HepG2 (cell line): ENCODE data around the gene PPIA. TPM values are rescaled to one million over a fixed set of nuclear protein-coding genes. Genes with fewer than 3 reads are reported as not detected.

Experiments
- CC2D1A ChIP-seq: sonication (generic); formaldehyde crosslinking; IDR thresholded peaks from 2 replicates; pipeline ENCODE4 v1.8.1; 2023; ENCODE audit warnings: mild to moderate bottlenecking, missing genetic modification reagents
- CHD4 ChIP-seq: fragments of 200-600 bp; sonication (generic); IDR thresholded peaks from 2 replicates; pipeline ENCODE4 v1.7.0; 2017; ENCODE audit warnings: mild to moderate bottlenecking, low read length, borderline replicate concordance
- ELF3 ChIP-seq: IDR thresholded peaks from 2 replicates; pipeline ENCODE4 v1.6.1; 2016; ENCODE audit warnings: missing genetic modification reagents, missing compliant biosample characterization
- GTF3A ChIP-seq: sonication (generic); formaldehyde crosslinking; conservative IDR thresholded peaks from 2 replicates; pipeline ENCODE4 v1.4.0; 2020; ENCODE audit warnings: mild to moderate bottlenecking, missing genetic modification reagents
- HOXA3 ChIP-seq: sonication (generic); formaldehyde crosslinking; IDR thresholded peaks from 2 replicates; pipeline ENCODE4 v1.5.0; 2020; ENCODE audit warnings: missing genetic modification reagents
- HOXA7 ChIP-seq: sonication (generic); formaldehyde crosslinking; IDR thresholded peaks from 2 replicates; pipeline ENCODE4 v1.8.1; 2022; ENCODE audit warnings: mild to moderate bottlenecking, missing genetic modification reagents, moderate library complexity
- HOXD1 ChIP-seq: sonication (generic); formaldehyde crosslinking; IDR thresholded peaks from 2 replicates; pipeline ENCODE4 v1.5.0; 2020; ENCODE audit warnings: missing genetic modification reagents
- KDM6A ChIP-seq: IDR thresholded peaks from 2 replicates; pipeline ENCODE4 v1.6.1; 2016; ENCODE audit warnings: low read depth
- MAZ ChIP-seq, 2 experiments: sonication (generic) in 1 of 2; formaldehyde crosslinking in 1 of 2; IDR thresholded peaks; 2 replicates each; pipeline versions ENCODE4 v1.5.0 to v1.6.1; 2012 to 2020; ENCODE audit warnings: low read depth in 2 of 2, mild to moderate bottlenecking in 2 of 2, borderline replicate concordance in 1 of 2, improper control_type of control experiment in 1 of 2, low read length in 1 of 2, missing genetic modification reagents in 1 of 2, moderate library complexity in 1 of 2
- MYNN ChIP-seq: sonication (generic); formaldehyde crosslinking; IDR thresholded peaks from 2 replicates; pipeline ENCODE4 v1.4.0; 2020; ENCODE audit warnings: mild to moderate bottlenecking, low read depth, missing genetic modification reagents
- NFYC ChIP-seq: IDR thresholded peaks from 2 replicates; pipeline ENCODE4 v1.6.1; 2016; ENCODE audit warnings: missing genetic modification reagents, missing compliant biosample characterization
- ONECUT2 ChIP-seq: sonication (generic); formaldehyde crosslinking; IDR thresholded peaks from 2 replicates; pipeline ENCODE4 v1.4.0; 2020; ENCODE audit warnings: missing genetic modification reagents
- RFX1 ChIP-seq: fragments of 450-650 bp; IDR thresholded peaks from 2 replicates; pipeline ENCODE4 v1.6.1; 2017
- SNRNP70 ChIP-seq: fragments of 200-400 bp; formaldehyde crosslinking; IDR thresholded peaks from 2 replicates; pipeline ENCODE4 v1.6.1; 2017; ENCODE audit warnings: mild to moderate bottlenecking, low read depth, low read length, moderate library complexity
- ZBTB2 ChIP-seq: sonication (generic); formaldehyde crosslinking; IDR thresholded peaks from 2 replicates; pipeline ENCODE4 v1.8.0; 2022; ENCODE audit warnings: low read depth, missing genetic modification reagents
- ZBTB7B ChIP-seq: sonication (generic); formaldehyde crosslinking; IDR thresholded peaks from 2 replicates; pipeline ENCODE4 v1.4.0; 2020; ENCODE audit warnings: missing genetic modification reagents
- ZFP36L1 ChIP-seq: sonication (generic); formaldehyde crosslinking; IDR thresholded peaks from 2 replicates; pipeline ENCODE4 v1.8.0; 2022; ENCODE audit warnings: mild to moderate bottlenecking, missing genetic modification reagents, moderate library complexity
- ZFP82 ChIP-seq: sonication (generic); formaldehyde crosslinking; IDR thresholded peaks from 2 replicates; pipeline ENCODE4 v1.5.1; 2020; ENCODE audit warnings: mild to moderate bottlenecking, missing genetic modification reagents, borderline replicate concordance
- ZNF12 ChIP-seq: sonication (generic); formaldehyde crosslinking; IDR thresholded peaks from 2 replicates; pipeline ENCODE4 v1.5.0; 2020; ENCODE audit warnings: missing genetic modification reagents
- ZNF180 ChIP-seq: sonication (generic); formaldehyde crosslinking; IDR thresholded peaks from 2 replicates; pipeline ENCODE4 v1.4.0; 2020; ENCODE audit warnings: low read depth, missing genetic modification reagents, borderline replicate concordance
- ZNF772 ChIP-seq: sonication (generic); formaldehyde crosslinking; IDR thresholded peaks from 2 replicates; pipeline ENCODE4 v1.5.0; 2020; ENCODE audit warnings: mild to moderate bottlenecking, missing genetic modification reagents
- ZNF780A ChIP-seq: sonication (generic); formaldehyde crosslinking; IDR thresholded peaks from 2 replicates; pipeline ENCODE4 v1.8.0; 2022; ENCODE audit warnings: mild to moderate bottlenecking, missing genetic modification reagents, moderate library complexity
- polyA plus RNA-seq, 8 experiments: library from polyadenylated mRNA; depleted of rRNA in 3 of 8; stranded (reverse) in 7 of 8; unstranded in 1 of 8; fragments of >200 nt; fragmentation: Illumina TruSeq in 4 of 8; extraction: Trizol in 4 of 8; gene quantifications; 2 replicates each; pipeline versions ENCODE4 v1.2.1 to v1.2.3, GENCODE V29; 2011 to 2016; ENCODE audit warnings: low read depth in 4 of 8, missing spikeins in 1 of 8, mixed read lengths in 1 of 8; ENCODE audit not compliant: insufficient read depth in 1 of 8
- total RNA-seq, 5 experiments: library from RNA; depleted of rRNA; stranded (reverse); fragments of >200 nt; fragmentation: Illumina TruSeq; extraction: Trizol; gene quantifications; 2 replicates each; pipeline ENCODE4 v1.2.3, GENCODE V29; 2016; ENCODE audit warnings: low read depth in 1 of 5
- TF ChIP-seq, protein P1 (sequence below): sonication (generic); formaldehyde crosslinking; IDR thresholded peaks from 2 replicates; pipeline ENCODE4 v1.8.1; 2023; ENCODE audit warnings: missing genetic modification reagents, mild to moderate bottlenecking, borderline replicate concordance
- TF ChIP-seq, protein P2 (sequence below): sonication (generic); formaldehyde crosslinking; IDR thresholded peaks from 2 replicates; pipeline ENCODE4 v1.4.0; 2020; ENCODE audit warnings: mild to moderate bottlenecking, low read depth, missing genetic modification reagents
- TF ChIP-seq, protein P3 (sequence below): sonication (generic); formaldehyde crosslinking; IDR thresholded peaks from 2 replicates; pipeline ENCODE4 v1.4.0; 2020; ENCODE audit warnings: missing genetic modification reagents
- TF ChIP-seq, protein P4 (sequence below): sonication (generic); formaldehyde crosslinking; IDR thresholded peaks from 2 replicates; pipeline ENCODE4 v1.8.0; 2023; ENCODE audit warnings: mild to moderate bottlenecking, missing genetic modification reagents

PPIA gene
- total and polyA plus RNA-seq, 2 of the 13 experiments (the other 11 are each of a cell fraction or from before 2014, with no cell fraction given), result 2,268 to 3,010 TPM

- TF ChIP-seq KDM6A (CRISPR knock-in tag), result no peak
- no peak for TF ChIP-seq ZNF772 (CRISPR knock-in tag)
- no peak for TF ChIP-seq ZBTB2 (CRISPR knock-in tag)
- no peak for TF ChIP-seq ZNF780A (CRISPR knock-in tag)
- no peak for TF ChIP-seq HOXA3 (CRISPR knock-in tag)
- 0 out of 2 replicates have a peak, but pooled peaks have one; percentile 84 for TF ChIP-seq ZFP82
- TF ChIP-seq, protein P1, sequence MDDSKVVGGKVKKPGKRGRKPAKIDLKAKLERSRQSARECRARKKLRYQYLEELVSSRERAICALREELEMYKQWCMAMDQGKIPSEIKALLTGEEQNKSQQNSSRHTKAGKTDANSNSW (CRISPR knock-in tag), result no peak
- no peak for TF ChIP-seq HOXA7 (CRISPR knock-in tag)
- no peak for TF ChIP-seq ONECUT2 (CRISPR knock-in tag)
- TF ChIP-seq RFX1, result no peak
- no peak for TF ChIP-seq CHD4
- TF ChIP-seq, protein P2, sequence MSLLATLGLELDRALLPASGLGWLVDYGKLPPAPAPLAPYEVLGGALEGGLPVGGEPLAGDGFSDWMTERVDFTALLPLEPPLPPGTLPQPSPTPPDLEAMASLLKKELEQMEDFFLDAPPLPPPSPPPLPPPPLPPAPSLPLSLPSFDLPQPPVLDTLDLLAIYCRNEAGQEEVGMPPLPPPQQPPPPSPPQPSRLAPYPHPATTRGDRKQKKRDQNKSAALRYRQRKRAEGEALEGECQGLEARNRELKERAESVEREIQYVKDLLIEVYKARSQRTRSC (CRISPR knock-in tag), result no peak
- TF ChIP-seq ELF3, result no peak
- no peak; the same call in 1 of the 2 replicates for TF ChIP-seq MAZ (IDR thresholded peaks at IDR 0.05; ENCODE audit: borderline replicate concordance, low read depth, low read length)
- no peak; the same call in 1 of the 2 replicates for TF ChIP-seq MAZ (CRISPR knock-in tag; IDR thresholded peaks at IDR 0.05; ENCODE audit: low read depth)
- TF ChIP-seq ZBTB7B (CRISPR knock-in tag), result 0 out of 2 replicates have a peak, but pooled peaks have one; percentile 33
- no peak for TF ChIP-seq ZNF12
- TF ChIP-seq MYNN (CRISPR knock-in tag), result no peak
- no peak for TF ChIP-seq GTF3A (CRISPR knock-in tag)
- no peak for TF ChIP-seq ZFP36L1 (CRISPR knock-in tag)
- TF ChIP-seq, protein P3, sequence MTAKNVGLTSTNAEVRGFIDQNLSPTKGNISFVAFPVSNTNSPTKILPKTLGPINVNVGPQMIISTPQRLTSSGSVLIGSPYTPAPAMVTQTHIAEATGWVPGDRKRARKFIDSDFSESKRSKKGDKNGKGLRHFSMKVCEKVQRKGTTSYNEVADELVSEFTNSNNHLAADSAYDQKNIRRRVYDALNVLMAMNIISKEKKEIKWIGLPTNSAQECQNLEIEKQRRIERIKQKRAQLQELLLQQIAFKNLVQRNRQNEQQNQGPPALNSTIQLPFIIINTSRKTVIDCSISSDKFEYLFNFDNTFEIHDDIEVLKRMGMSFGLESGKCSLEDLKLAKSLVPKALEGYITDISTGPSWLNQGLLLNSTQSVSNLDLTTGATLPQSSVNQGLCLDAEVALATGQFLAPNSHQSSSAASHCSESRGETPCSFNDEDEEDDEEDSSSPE (CRISPR knock-in tag), result no peak
- TF ChIP-seq HOXD1 (CRISPR knock-in tag), result no peak
- no peak for TF ChIP-seq SNRNP70
- TF ChIP-seq NFYC (CRISPR knock-in tag), result no peak
- TF ChIP-seq, protein P4, sequence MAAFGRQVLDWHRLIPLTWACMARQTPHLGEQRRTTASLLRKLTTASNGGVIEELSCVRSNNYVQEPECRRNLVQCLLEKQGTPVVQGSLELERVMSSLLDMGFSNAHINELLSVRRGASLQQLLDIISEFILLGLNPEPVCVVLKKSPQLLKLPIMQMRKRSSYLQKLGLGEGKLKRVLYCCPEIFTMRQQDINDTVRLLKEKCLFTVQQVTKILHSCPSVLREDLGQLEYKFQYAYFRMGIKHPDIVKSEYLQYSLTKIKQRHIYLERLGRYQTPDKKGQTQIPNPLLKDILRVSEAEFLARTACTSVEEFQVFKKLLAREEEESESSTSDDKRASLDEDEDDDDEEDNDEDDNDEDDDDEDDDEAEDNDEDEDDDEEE (CRISPR knock-in tag), result no peak
- no peak for TF ChIP-seq CC2D1A (CRISPR knock-in tag)
- TF ChIP-seq ZNF180 (CRISPR knock-in tag), result no peak
Measured at GRCh38 chr7:44847509-44847919, 51.0 kb downstream of the PPIA start (continued).
